NCI-H2081 treated with DMSO at 0.1 percent for 48 hours (cell line): ENCODE measurements around the gene TATDN3.
"Not testable (repeated sequence)": the region's sequence is repeated elsewhere in the genome, so short reads cannot be mapped to it uniquely, and the experiment has no call there.

Source experiments
- DNase-seq: peaks from one replicate; lab custom pipeline; 2025; lab: John Stamatoyannopoulos, UW

Gene TATDN3

GRCh38 chr1:212828395-212828794 lies 36.7 kb downstream of the TATDN3 start:
- DNase-seq: no peak

- DNase-seq: not testable (repeated sequence)
Observed at GRCh38 chr1:212833211-212834207, 41.8 kb downstream of the TATDN3 start.

- DNase-seq: no peak
Observed at GRCh38 chr1:212838145-212838544, 46.5 kb downstream of the TATDN3 start.

GRCh38 chr1:212844521-212844920 lies 52.8 kb downstream of the TATDN3 start:
- not testable (repeated sequence) for DNase-seq

- no peak for DNase-seq
Observed at GRCh38 chr1:212847549-212847948, 55.9 kb downstream of the TATDN3 start, which contains the start of gene SPATA45. Gene SPATA45, minus strand, starts transcription at chr1:212847649. Its CDS starts 11,500 bp downstream, at chr1:212836149.

GRCh38 chr1:212852105-212852688 lies 60.5 kb downstream of the TATDN3 start:
- no peak for DNase-seq

- DNase-seq: no peak
Observed at GRCh38 chr1:212853658-212854057, 62.0 kb downstream of the TATDN3 start.

- no peak for DNase-seq
Observed at GRCh38 chr1:212856755-212857154, 65.1 kb downstream of the TATDN3 start.

- peak; percentile 88 for DNase-seq
Observed at GRCh38 chr1:212857992-212858460, 66.3 kb downstream of the TATDN3 start, which contains the start of gene FLVCR1. Gene FLVCR1, plus strand, starts transcription at chr1:212858275. Its CDS starts 178 bp downstream, at chr1:212858453.

GRCh38 chr1:212858461-212859265 lies 67.0 kb downstream of the TATDN3 start:
- no peak for DNase-seq

GRCh38 chr1:212860713-212861581 lies 69.3 kb downstream of the TATDN3 start:
- no peak for DNase-seq

GRCh38 chr1:212862111-212862690 lies 70.5 kb downstream of the TATDN3 start:
- no peak for DNase-seq

- not testable (repeated sequence) for DNase-seq
Observed at GRCh38 chr1:212863345-212863744, 71.7 kb downstream of the TATDN3 start.

- DNase-seq: no peak
Observed at GRCh38 chr1:212864201-212864600, 72.5 kb downstream of the TATDN3 start.
